Mammary epithelial cell (primary cell): Measurements from ENCODE around the gene NLN.

Source experiments
- EZH2 ChIP-seq: IDR thresholded peaks from 2 replicates; pipeline ENCODE4 v1.6.1; 2012; ENCODE audit warnings: low read length, inconsistent platforms, borderline replicate concordance
- TF ChIP-seq, protein P1 (sequence below), 2 donors: IDR thresholded peaks in 1 of 2; conservative IDR thresholded peaks in 1 of 2; 2 replicates each; pipeline ENCODE4 v1.5.1; 2011 to 2012; ENCODE audit warnings: inconsistent platforms in 2 of 2, low read length in 2 of 2, mild to moderate bottlenecking in 2 of 2, control low read depth in 1 of 2, low read depth in 1 of 2; ENCODE audit not compliant: insufficient read depth in 1 of 2; ENCODE audit errors: extremely low read depth in 1 of 2

DNA sequence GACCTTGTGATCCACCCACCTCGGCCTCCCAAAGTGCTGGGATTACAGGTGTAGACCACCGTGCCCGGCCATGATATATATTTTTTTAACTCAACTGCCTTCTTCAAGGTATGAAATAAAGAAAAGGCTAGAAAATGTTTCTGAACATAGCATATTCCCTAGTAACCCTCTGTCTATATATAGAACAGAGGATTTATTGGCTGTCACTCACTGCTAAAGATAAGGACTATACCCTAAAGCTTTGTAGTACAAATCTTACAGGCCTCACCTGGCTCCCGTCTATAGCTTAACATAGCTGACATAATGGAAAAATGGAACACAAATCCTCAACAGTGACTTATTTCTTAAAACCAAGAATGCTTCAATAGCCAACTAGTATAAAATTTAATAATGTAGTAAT, 14.3 kb upstream of the NLN start:
- no peak for TF ChIP-seq EZH2
- TF ChIP-seq, protein P1, sequence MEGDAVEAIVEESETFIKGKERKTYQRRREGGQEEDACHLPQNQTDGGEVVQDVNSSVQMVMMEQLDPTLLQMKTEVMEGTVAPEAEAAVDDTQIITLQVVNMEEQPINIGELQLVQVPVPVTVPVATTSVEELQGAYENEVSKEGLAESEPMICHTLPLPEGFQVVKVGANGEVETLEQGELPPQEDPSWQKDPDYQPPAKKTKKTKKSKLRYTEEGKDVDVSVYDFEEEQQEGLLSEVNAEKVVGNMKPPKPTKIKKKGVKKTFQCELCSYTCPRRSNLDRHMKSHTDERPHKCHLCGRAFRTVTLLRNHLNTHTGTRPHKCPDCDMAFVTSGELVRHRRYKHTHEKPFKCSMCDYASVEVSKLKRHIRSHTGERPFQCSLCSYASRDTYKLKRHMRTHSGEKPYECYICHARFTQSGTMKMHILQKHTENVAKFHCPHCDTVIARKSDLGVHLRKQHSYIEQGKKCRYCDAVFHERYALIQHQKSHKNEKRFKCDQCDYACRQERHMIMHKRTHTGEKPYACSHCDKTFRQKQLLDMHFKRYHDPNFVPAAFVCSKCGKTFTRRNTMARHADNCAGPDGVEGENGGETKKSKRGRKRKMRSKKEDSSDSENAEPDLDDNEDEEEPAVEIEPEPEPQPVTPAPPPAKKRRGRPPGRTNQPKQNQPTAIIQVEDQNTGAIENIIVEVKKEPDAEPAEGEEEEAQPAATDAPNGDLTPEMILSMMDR (conservative IDR thresholded peaks at IDR 0.05 in 1 of 2, IDR thresholded peaks at IDR 0.05 in 1 of 2; ENCODE audit: extremely low read depth in 1 of 2, insufficient read depth in 1 of 2, low read depth in 1 of 2, low read length in 2 of 2): no peak
